Heart left ventricle (tissue), 13 donors: ENCODE data around the gene PTPN1.

ENCODE experiments used
- CTCF ChIP-seq, 12 donors: fragments of 200-600 bp; sonication (generic) in 4 of 12; IDR thresholded peaks; one replicate each; pipeline versions ENCODE4 v1.5.0 to v1.8.0; 2018 to 2022; ENCODE audit warnings: antibody characterized with exemption in 12 of 12, mild to moderate bottlenecking in 5 of 12
- POLR2A ChIP-seq, 2 donors: fragments of 450-650 bp; IDR thresholded peaks; one replicate each; pipeline ENCODE4 v1.6.1; 2017; ENCODE audit warnings: antibody characterized with exemption in 2 of 2, mild to moderate bottlenecking in 2 of 2, moderate library complexity in 2 of 2
- donor health status: ischemic (EF 13 %, LVEDD 7.1; RV severe dilation, severe dysfunction).
- donor health status: DM: no; HTN: yes; CAD: no.
- donor health status: DM: no; HTN: no; CAD: no.
- donor health status: ischemic (EF 25% LVEDD 6.9; RV normal size, moderate dysfunction).
- donor health status: ischemic (EF 25% LVEDD 5.7; RV mildly dilated, moderate dysfunction).
- donor health status: ischemic (EF 35%, LVEDD 5.7; RV mildly dilated, moderate dysfunction).
- donor health status: nonischemic (EF 11% LVEDD 7.7; RV severe dilation, severe dysfunction).
- donor health status: DM: yes; HTN: yes; CAD: no.
- donor health status: PGD.
- donor health status: ischemic (EF 29% LVEDD 5.4; RV normal size, mild dysfunction).
- donor health status: nonischemic (EF 23%, LVEDD 6.1; RV moderate dilation, normal function).

GRCh38 chr20:50526403-50526989, 16.3 kb downstream of the PTPN1 start:
- TF ChIP-seq CTCF (IDR thresholded peaks at IDR 0.05) (no peak), POLR2A (IDR thresholded peaks at IDR 0.05) (no peak)
